ENCODE results near the gene SUPV3L1.

- TF ChIP-seq, protein P1, sequence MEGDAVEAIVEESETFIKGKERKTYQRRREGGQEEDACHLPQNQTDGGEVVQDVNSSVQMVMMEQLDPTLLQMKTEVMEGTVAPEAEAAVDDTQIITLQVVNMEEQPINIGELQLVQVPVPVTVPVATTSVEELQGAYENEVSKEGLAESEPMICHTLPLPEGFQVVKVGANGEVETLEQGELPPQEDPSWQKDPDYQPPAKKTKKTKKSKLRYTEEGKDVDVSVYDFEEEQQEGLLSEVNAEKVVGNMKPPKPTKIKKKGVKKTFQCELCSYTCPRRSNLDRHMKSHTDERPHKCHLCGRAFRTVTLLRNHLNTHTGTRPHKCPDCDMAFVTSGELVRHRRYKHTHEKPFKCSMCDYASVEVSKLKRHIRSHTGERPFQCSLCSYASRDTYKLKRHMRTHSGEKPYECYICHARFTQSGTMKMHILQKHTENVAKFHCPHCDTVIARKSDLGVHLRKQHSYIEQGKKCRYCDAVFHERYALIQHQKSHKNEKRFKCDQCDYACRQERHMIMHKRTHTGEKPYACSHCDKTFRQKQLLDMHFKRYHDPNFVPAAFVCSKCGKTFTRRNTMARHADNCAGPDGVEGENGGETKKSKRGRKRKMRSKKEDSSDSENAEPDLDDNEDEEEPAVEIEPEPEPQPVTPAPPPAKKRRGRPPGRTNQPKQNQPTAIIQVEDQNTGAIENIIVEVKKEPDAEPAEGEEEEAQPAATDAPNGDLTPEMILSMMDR (optimal IDR thresholded peaks at IDR 0.05 in 1 of 3, IDR thresholded peaks at IDR 0.05 in 1 of 3, conservative IDR thresholded peaks at IDR 0.05 in 1 of 3; ENCODE audit: extremely low read depth in 1 of 3, insufficient read depth in 2 of 3, low read length in 3 of 3) = no peak
- TF ChIP-seq EZH2 (IDR thresholded peaks at IDR 0.05; ENCODE audit: low read length) = no peak
Observed at GRCh38 chr10:69145329-69145728, 34.7 kb upstream of the SUPV3L1 start.

Data from keratinocyte (primary cell).